Prostate gland (tissue), 2 donors: ENCODE data around the gene PPP2R3C.
"Not testable (repeated sequence)": the region's sequence is repeated elsewhere in the genome, so short reads cannot be mapped to it uniquely, and the experiment has no call there.

Experiments
- POLR2A ChIP-seq: fragments of 450-650 bp; IDR thresholded peaks from one replicate; pipeline ENCODE4 v1.6.1; 2016; ENCODE audit warnings: antibody characterized with exemption, mild to moderate bottlenecking
- POLR2AphosphoS5 ChIP-seq: sonication (generic); formaldehyde crosslinking; IDR thresholded peaks from one replicate; pipeline ENCODE4 v1.6.1; 2017; ENCODE audit warnings: antibody characterized with exemption
- TF ChIP-seq, protein P1 (sequence below), 4 experiments: fragments of 200-600 bp in 2 of 4; fragments of 450-650 bp in 2 of 4; sonication (generic) in 2 of 4; IDR thresholded peaks; 1 replicate in 3 of 4; 2 replicates in 1 of 4; pipeline ENCODE4 v1.5.1; 2016 to 2019; ENCODE audit warnings: antibody characterized with exemption in 4 of 4, mild to moderate bottlenecking in 2 of 4, moderate library complexity in 2 of 4

GRCh38 chr14:35094645-35095044 lies 27.1 kb downstream of the PPP2R3C start:
- TF ChIP-seq POLR2AphosphoS5, POLR2A: not testable (repeated sequence)
- TF ChIP-seq, protein P1, sequence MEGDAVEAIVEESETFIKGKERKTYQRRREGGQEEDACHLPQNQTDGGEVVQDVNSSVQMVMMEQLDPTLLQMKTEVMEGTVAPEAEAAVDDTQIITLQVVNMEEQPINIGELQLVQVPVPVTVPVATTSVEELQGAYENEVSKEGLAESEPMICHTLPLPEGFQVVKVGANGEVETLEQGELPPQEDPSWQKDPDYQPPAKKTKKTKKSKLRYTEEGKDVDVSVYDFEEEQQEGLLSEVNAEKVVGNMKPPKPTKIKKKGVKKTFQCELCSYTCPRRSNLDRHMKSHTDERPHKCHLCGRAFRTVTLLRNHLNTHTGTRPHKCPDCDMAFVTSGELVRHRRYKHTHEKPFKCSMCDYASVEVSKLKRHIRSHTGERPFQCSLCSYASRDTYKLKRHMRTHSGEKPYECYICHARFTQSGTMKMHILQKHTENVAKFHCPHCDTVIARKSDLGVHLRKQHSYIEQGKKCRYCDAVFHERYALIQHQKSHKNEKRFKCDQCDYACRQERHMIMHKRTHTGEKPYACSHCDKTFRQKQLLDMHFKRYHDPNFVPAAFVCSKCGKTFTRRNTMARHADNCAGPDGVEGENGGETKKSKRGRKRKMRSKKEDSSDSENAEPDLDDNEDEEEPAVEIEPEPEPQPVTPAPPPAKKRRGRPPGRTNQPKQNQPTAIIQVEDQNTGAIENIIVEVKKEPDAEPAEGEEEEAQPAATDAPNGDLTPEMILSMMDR (IDR thresholded peaks at IDR 0.05) = not testable (repeated sequence)
